Gastrocnemius medialis (tissue), 4 donors: ENCODE results near the gene CRABP2. TPM values are rescaled to one million over a fixed set of nuclear protein-coding genes. Genes with fewer than 3 reads are reported as not detected.

Source experiments
- ATAC-seq, 2 donors: fragments of 150-250 bp; one replicate each; pipeline ENCODE4 v1.9.1; 2016
- DNase-seq, 2 donors: peaks; one replicate each; pipeline ENCODE4 v3.0.0-alpha.2; 2019
- H3K27ac ChIP-seq, 4 donors: fragments of 200-600 bp; sonication (generic); 1 replicate in 1 of 4; 2 replicates in 3 of 4; pipeline ENCODE4 v1.5.1; 2016 to 2018; ENCODE audit warnings: mild to moderate bottlenecking in 2 of 4, moderate library complexity in 1 of 4
- H3K27me3 ChIP-seq, 3 donors: fragments of 200-600 bp; sonication (generic) in 2 of 3; 1 replicate in 1 of 3; 2 replicates in 2 of 3; pipeline versions ENCODE4 v1.5.1 to v1.6.0; 2016 to 2019; ENCODE audit warnings: mild to moderate bottlenecking in 1 of 3, moderate library complexity in 1 of 3
- H3K36me3 ChIP-seq, 2 donors: fragments of 200-600 bp; sonication (generic) in 1 of 2; one replicate each; pipeline ENCODE4 v1.5.1; 2017 to 2018
- H3K4me1 ChIP-seq, 2 donors: fragments of 200-600 bp; sonication (generic) in 1 of 2; one replicate each; pipeline ENCODE4 v1.5.1; 2016 to 2017; ENCODE audit warnings: mild to moderate bottlenecking in 2 of 2
- H3K4me3 ChIP-seq, 4 donors: fragments of 200-600 bp; sonication (generic) in 3 of 4; 1 replicate in 1 of 4; 2 replicates in 3 of 4; pipeline ENCODE4 v1.5.1; 2016 to 2019; ENCODE audit warnings: mild to moderate bottlenecking in 2 of 4
- H3K9me3 ChIP-seq, 3 donors: fragments of 200-600 bp; sonication (generic) in 2 of 3; 1 replicate in 1 of 3; 2 replicates in 2 of 3; pipeline ENCODE4 v1.5.1; 2016 to 2019
- POLR2A ChIP-seq, 2 donors: fragments of 450-650 bp; IDR thresholded peaks; one replicate each; pipeline ENCODE4 v1.6.1; 2017; ENCODE audit warnings: antibody characterized with exemption in 2 of 2, mild to moderate bottlenecking in 2 of 2, moderate library complexity in 2 of 2
- in situ Hi-C, 4 donors: fragments of 200-750 bp; cut with MboI; loops; one replicate each; pipeline versions ENCODE4 v1.15.0 to v1.8.0; 2017; ENCODE audit warnings: low sequenced_read_pairs in 4 of 4
- intact Hi-C: fragments of 100-400 bp; cut with DNase I; formaldehyde crosslinking; loops from one replicate; pipeline ENCODE4 v1.15.1; 2023; ENCODE audit warnings: low total_unique reads
- total RNA-seq, 4 donors: library from RNA; depleted of rRNA; stranded (reverse); fragments of >200 nt; gene quantifications; one replicate each; pipeline versions ENCODE4 v1.1.0 to v1.2.3, GENCODE V29; 2016
- TF ChIP-seq, protein P1 (sequence below), 5 experiments: fragments of 450-650 bp in 3 of 5; fragments of 200-600 bp in 2 of 5; sonication (generic) in 2 of 5; IDR thresholded peaks in 4 of 5; conservative IDR thresholded peaks in 1 of 5; 1 replicate in 4 of 5; 2 replicates in 1 of 5; pipeline ENCODE4 v1.5.1; 2016 to 2019; ENCODE audit warnings: antibody characterized with exemption in 5 of 5, mild to moderate bottlenecking in 3 of 5, moderate library complexity in 3 of 5

Gene CRABP2
- total RNA-seq, 4 donors from 2014 or later: 0.98 to 1.3 TPM; not detected in 2

DNA sequence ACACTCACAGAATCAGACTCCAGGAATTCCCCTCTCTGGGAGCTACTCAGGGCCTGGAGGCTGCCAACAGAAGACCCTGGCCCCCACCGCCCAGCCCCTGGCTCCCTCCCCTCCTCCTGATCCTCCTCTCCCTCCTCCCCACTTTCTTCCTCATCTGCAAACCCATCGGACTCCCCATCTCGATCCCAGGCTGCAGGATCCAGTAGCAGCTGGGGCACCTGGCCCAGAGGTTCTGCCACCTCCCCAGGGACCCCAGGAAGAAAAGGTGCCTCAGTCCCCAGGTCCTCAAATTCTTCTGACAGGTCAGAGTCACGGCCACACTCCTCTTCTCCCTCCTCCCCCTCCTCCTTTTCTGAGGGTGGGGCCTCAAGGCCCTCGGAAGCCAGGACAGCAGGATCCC, 35.6 kb downstream of the CRABP2 start:
- ATAC-seq (no peak), DNase-seq (no peak)
- intact Hi-C loops: loop anchor here (10.0 kb wide), 2 partner anchors 225 to 545 kb away; partner anchors contain the start of gene PEAR1
- peaks cover 72 to 81% of the 10 kb centered on the region in 2 donors for H3K4me1 ChIP-seq
- no peaks in the 10 kb centered on the region for H3K27me3 ChIP-seq
- H3K36me3 ChIP-seq: no peaks in the 10 kb centered on the region
- H3K9me3 ChIP-seq: no peaks in the 10 kb centered on the region
- no peak overlapping the region for H3K4me3 ChIP-seq
- H3K27ac ChIP-seq: peak overlapping the region; percentile 91 to 97 (median 94)
- in situ Hi-C loops: no loop called here
- no peak for TF ChIP-seq POLR2A (IDR thresholded peaks at IDR 0.05)
- TF ChIP-seq, protein P1, sequence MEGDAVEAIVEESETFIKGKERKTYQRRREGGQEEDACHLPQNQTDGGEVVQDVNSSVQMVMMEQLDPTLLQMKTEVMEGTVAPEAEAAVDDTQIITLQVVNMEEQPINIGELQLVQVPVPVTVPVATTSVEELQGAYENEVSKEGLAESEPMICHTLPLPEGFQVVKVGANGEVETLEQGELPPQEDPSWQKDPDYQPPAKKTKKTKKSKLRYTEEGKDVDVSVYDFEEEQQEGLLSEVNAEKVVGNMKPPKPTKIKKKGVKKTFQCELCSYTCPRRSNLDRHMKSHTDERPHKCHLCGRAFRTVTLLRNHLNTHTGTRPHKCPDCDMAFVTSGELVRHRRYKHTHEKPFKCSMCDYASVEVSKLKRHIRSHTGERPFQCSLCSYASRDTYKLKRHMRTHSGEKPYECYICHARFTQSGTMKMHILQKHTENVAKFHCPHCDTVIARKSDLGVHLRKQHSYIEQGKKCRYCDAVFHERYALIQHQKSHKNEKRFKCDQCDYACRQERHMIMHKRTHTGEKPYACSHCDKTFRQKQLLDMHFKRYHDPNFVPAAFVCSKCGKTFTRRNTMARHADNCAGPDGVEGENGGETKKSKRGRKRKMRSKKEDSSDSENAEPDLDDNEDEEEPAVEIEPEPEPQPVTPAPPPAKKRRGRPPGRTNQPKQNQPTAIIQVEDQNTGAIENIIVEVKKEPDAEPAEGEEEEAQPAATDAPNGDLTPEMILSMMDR (IDR thresholded peaks at IDR 0.05 in 4 of 5, conservative IDR thresholded peaks at IDR 0.05 in 1 of 5): no peak

DNA sequence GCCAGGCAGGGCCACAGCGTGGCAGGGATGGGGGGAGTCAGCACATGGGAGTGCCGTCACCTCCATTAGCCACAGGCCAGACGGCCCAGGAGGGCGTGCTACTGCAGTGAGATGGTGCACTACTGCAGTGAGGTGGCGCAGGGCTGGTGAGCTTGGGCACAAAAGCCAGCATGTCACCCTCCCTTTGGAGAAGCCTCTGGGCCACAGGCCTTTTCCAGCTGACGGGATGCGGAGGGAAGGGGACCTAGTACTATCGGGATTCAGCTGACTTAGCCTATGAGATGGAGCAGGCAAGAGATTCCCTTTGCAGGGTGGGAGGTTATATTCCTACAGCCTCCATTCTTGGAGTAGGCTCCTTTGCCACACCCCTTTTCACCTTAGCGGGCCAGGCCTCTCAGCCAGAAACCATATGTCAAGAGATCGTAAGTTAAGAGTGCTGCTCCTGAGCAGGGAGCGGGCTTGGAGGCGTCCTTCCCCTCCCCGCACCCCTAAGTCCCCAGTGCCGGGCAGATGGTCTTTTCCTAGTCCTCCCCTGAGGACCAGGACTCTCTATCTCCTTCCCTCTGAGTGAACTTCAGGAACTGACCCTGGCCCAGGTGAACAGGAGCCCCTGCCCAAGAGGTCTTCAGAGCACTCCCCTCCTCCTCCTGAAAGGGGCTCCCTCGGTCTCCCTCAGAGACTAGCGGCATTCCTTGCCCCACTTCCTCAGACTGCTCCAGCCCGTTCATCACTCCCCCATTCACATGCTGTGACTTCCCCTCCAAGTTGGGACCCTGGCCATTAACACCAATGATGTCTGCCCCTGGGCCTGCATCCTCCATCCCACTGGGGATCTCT, 36.4 kb downstream of the CRABP2 start:
- no peaks in the 10 kb centered on the region for H3K36me3 ChIP-seq
- TF ChIP-seq POLR2A (IDR thresholded peaks at IDR 0.05): no peak
- TF ChIP-seq, protein P1 (IDR thresholded peaks at IDR 0.05 in 4 of 5, conservative IDR thresholded peaks at IDR 0.05 in 1 of 5): no peak
- in situ Hi-C loops (no loop called here), intact Hi-C loops (loop anchor here (10.0 kb wide), 2 partner anchors 226 to 544 kb away; partner anchors contain the start of gene PEAR1)
- H3K4me3 ChIP-seq: no peak overlapping the region
- H3K9me3 ChIP-seq: no peaks in the 10 kb centered on the region
- H3K27ac ChIP-seq: peak overlapping the region; percentile 91 to 97 (median 94)
- ATAC-seq: no peak
- peaks cover 74 to 81% of the 10 kb centered on the region in 2 donors for H3K4me1 ChIP-seq
- H3K27me3 ChIP-seq: no peaks in the 10 kb centered on the region
- no peak for DNase-seq

DNA sequence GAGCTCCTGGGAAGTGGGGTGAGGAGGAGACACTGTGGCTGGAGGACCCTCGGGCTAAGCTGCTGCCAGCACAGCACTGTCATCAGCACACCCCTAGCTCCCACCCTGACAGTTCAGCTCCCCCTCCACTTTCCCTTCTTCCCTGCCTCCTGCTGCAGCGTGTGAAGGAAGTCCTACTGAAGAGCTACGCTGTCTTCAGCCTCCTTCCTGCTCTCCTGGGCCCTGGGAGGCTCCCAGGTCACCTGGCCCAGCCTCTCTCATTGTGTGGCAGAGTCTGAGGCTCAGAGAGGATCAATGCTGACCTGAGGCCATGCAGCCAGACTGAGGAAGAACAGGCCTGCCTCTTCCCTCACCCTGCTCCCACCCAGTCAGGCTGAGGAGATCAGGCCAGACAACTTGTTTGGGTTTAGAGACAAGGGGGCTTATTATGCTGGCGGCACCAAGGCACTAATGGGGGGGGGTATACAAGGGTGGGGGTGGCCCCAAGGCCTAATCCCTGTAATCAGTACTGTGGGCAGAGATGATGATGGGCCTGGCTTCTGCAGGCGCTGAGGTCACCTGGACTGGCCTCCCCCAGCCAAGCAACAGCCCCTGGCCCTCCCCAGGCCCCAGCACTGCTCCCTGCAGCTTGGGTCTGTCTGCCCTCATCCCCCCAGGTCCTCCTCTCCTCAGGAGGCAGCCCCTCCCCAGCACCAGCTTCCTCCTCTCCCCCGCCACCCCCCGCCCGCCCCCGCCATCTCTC, 37.2 kb downstream of the CRABP2 start:
- intact Hi-C loops: loop anchor here (10.0 kb wide), 2 partner anchors 227 to 543 kb away; partner anchors contain the start of gene PEAR1
- Histone ChIP-seq H3K9me3 (no peaks in the 10 kb centered on the region), H3K4me1 (peaks cover 80 to 81% of the 10 kb centered on the region in 2 donors), H3K27me3 (no peaks in the 10 kb centered on the region), H3K36me3 (no peaks in the 10 kb centered on the region), H3K4me3 (peak overlapping the region in 1 of 4 donors; percentile 16), H3K27ac (peak overlapping the region; percentile 91 to 97 (median 94))
- TF ChIP-seq, protein P1 (IDR thresholded peaks at IDR 0.05 in 4 of 5, conservative IDR thresholded peaks at IDR 0.05 in 1 of 5): no peak
- TF ChIP-seq POLR2A (IDR thresholded peaks at IDR 0.05): peak in 1 of 2 donors; percentile 31
- in situ Hi-C loops: no loop called here
- ATAC-seq (no peak), DNase-seq (no peak)

DNA sequence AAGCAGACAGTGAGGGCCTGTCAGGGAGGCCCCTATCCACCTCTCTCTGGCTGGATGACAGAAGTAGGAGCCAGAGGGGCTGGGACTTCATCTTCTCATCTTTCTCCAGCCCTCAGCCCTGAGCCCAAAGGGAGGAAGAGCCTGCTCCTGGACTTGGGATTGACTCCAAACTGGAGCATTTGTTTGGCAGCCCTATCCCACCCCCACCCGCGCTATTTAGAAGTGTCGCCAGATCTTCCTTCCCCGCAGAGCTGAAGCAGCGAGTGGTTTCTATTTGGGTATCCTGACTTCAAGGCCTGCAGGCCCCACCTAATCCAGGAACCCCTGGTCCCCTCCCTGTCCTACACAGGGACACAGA, 37.8 kb downstream of the CRABP2 start:
- H3K27ac ChIP-seq: peak overlapping the region; percentile 91 to 97 (median 94)
- TF ChIP-seq, protein P1 (IDR thresholded peaks at IDR 0.05 in 4 of 5, conservative IDR thresholded peaks at IDR 0.05 in 1 of 5): no peak
- no peak for TF ChIP-seq POLR2A (IDR thresholded peaks at IDR 0.05)
- peak overlapping the region in 1 of 4 donors; percentile 16 for H3K4me3 ChIP-seq
- peak; percentile 40 to 47 for ATAC-seq
- H3K9me3 ChIP-seq: no peaks in the 10 kb centered on the region
- H3K36me3 ChIP-seq: no peaks in the 10 kb centered on the region
- intact Hi-C loops: loop anchor here (10.0 kb wide), 2 partner anchors 227 to 543 kb away; partner anchors contain the start of gene PEAR1
- H3K27me3 ChIP-seq: no peaks in the 10 kb centered on the region
- in situ Hi-C loops: no loop called here
- peaks cover 85% of the 10 kb centered on the region in 2 donors for H3K4me1 ChIP-seq
- peak in 1 of 2 donors; percentile 64 for DNase-seq
